Smooth muscle cell (in vitro differentiated cells): Measurements from ENCODE around the gene CYP4F22. TPM values are rescaled to one million over a fixed set of nuclear protein-coding genes. Genes with fewer than 3 reads are reported as not detected.

Experiments used
- DNase-seq: peaks from one replicate; lab custom pipeline; 2025; ENCODE audit not compliant: unreplicated experiment; lab: John Stamatoyannopoulos, UW
- H2AFZ ChIP-seq: fragments of 200-600 bp; sonication (generic); 2 replicates; pipeline ENCODE4 v1.6.0; 2016; ENCODE audit warnings: antibody characterized with exemption, low read depth, mild to moderate bottlenecking
- H3F3A ChIP-seq: fragments of 200-600 bp; sonication (generic); 2 replicates; pipeline ENCODE4 v1.6.0; 2017; ENCODE audit warnings: antibody characterized with exemption, low read depth
- H3K27ac ChIP-seq: fragments of 200-600 bp; sonication (generic); 2 replicates; pipeline ENCODE4 v1.5.1; 2016; ENCODE audit warnings: low read depth, mild to moderate bottlenecking
- H3K27me3 ChIP-seq: fragments of 200-600 bp; sonication (generic); 2 replicates; pipeline ENCODE4 v1.6.1; 2016; ENCODE audit warnings: low read depth, mild to moderate bottlenecking
- H3K36me3 ChIP-seq: fragments of 200-600 bp; sonication (generic); 2 replicates; pipeline ENCODE4 v1.5.1; 2016; ENCODE audit warnings: low read depth
- H3K4me1 ChIP-seq: fragments of 200-600 bp; sonication (generic); 2 replicates; pipeline ENCODE4 v1.5.1; 2016; ENCODE audit warnings: low read depth
- H3K4me2 ChIP-seq: fragments of 200-600 bp; sonication (generic); 2 replicates; pipeline ENCODE4 v1.6.0; 2016; ENCODE audit warnings: mild to moderate bottlenecking
- H3K4me3 ChIP-seq: fragments of 200-600 bp; sonication (generic); 2 replicates; pipeline ENCODE4 v1.5.1; 2016; ENCODE audit warnings: mild to moderate bottlenecking
- H3K79me2 ChIP-seq: fragments of 200-600 bp; sonication (generic); 2 replicates; pipeline ENCODE4 v1.6.0; 2016; ENCODE audit warnings: low read depth, mild to moderate bottlenecking
- H3K9ac ChIP-seq: fragments of 200-600 bp; sonication (generic); 2 replicates; pipeline ENCODE4 v1.6.0; 2016; ENCODE audit warnings: low read depth
- H3K9me3 ChIP-seq: fragments of 200-600 bp; sonication (generic); replicated peaks from 2 replicates; pipeline ENCODE4 v1.5.1; 2016; ENCODE audit warnings: low read depth
- H4K20me1 ChIP-seq: fragments of 200-600 bp; sonication (generic); 2 replicates; pipeline ENCODE4 v1.6.0; 2016; ENCODE audit warnings: low read depth
- CTCF ChIP-seq: fragments of 200-600 bp; sonication (generic); IDR thresholded peaks from 2 replicates; pipeline ENCODE4 v1.5.1; 2017; ENCODE audit warnings: borderline replicate concordance, mild to moderate bottlenecking, antibody characterized with exemption; ENCODE audit not compliant: insufficient read depth, poor library complexity, severe bottlenecking
- WGBS: methylation state at CpG from one replicate; pipeline ENCODE4 v1.1.7; 2016; ENCODE audit warnings: low lambda C conversion rate; 5-methylcytosine and 5-hydroxymethylcytosine counted together
- polyA plus RNA-seq: library from polyadenylated mRNA; unstranded; fragments of >200 nt; fragmentation: Nextera tagmentation; extraction: Ambion mirVana; gene quantifications from 2 replicates; pipeline ENCODE4 v1.2.1, GENCODE V29; 2016
- total RNA-seq: library from RNA; depleted of rRNA; stranded (reverse); fragments of >200 nt; gene quantifications from 2 replicates; pipeline ENCODE4 v1.2.3, GENCODE V29; 2014

The CYP4F22 gene
- total and polyA plus RNA-seq, 2 experiments from 2014 or later = not detected

GRCh38 chr19:15563931-15564330, 55.6 kb downstream of the CYP4F22 start:
- no peak overlapping the region for H3K4me3 ChIP-seq
- no peak for TF ChIP-seq CTCF

GRCh38 chr19:15564534-15565168, 56.3 kb downstream of the CYP4F22 start:
- H3K4me3 ChIP-seq = no peak overlapping the region
- H3F3A ChIP-seq = no peaks in the 10 kb centered on the region
- no peak for TF ChIP-seq CTCF
- no peaks in the 10 kb centered on the region for H3K79me2 ChIP-seq
- no peak overlapping the region for H2AFZ ChIP-seq
- H3K9ac ChIP-seq = no peak overlapping the region
- WGBS = 63% methylated on average over 7 of the region's 7 CpGs
- no peaks in the 10 kb centered on the region for H3K9me3 ChIP-seq
- H3K27me3 ChIP-seq = no peaks in the 10 kb centered on the region
- no peaks in the 10 kb centered on the region for H3K4me1 ChIP-seq
- H3K27ac ChIP-seq = no peak overlapping the region
- H3K4me2 ChIP-seq = no peak overlapping the region
- no peaks in the 10 kb centered on the region for H3K36me3 ChIP-seq
- no peak for DNase-seq
- H4K20me1 ChIP-seq = no peaks in the 10 kb centered on the region

More at GRCh38 chr19:15563931-15564330, 55.6 kb downstream of the CYP4F22 start:
- Histone ChIP-seq H4K20me1 (no peaks in the 10 kb centered on the region), H3K36me3 (no peaks in the 10 kb centered on the region), H2AFZ (no peak overlapping the region), H3K27me3 (no peaks in the 10 kb centered on the region), H3K27ac (no peak overlapping the region), H3F3A (no peaks in the 10 kb centered on the region), H3K9ac (no peak overlapping the region), H3K79me2 (no peaks in the 10 kb centered on the region), H3K4me1 (no peaks in the 10 kb centered on the region), H3K9me3 (no peaks in the 10 kb centered on the region), H3K4me2 (no peak overlapping the region)
- 73% methylated on average over 14 of the region's 14 CpGs for WGBS
- no peak for DNase-seq

GRCh38 chr19:15570420-15570819, 62.1 kb downstream of the CYP4F22 start:
- TF ChIP-seq CTCF = no peak
- no peak overlapping the region for H3K4me3 ChIP-seq

GRCh38 chr19:15575406-15575805, 67.1 kb downstream of the CYP4F22 start:
- DNase-seq = no peak
- H3K9ac ChIP-seq = no peak overlapping the region
- H3K27me3 ChIP-seq = no peaks in the 10 kb centered on the region
- H3K4me3 ChIP-seq = no peak overlapping the region
- no peak overlapping the region for H3K4me2 ChIP-seq
- no peak overlapping the region for H3K27ac ChIP-seq
- no peaks in the 10 kb centered on the region for H3K4me1 ChIP-seq
- no peaks in the 10 kb centered on the region for H3F3A ChIP-seq
- TF ChIP-seq CTCF = no peak
- H4K20me1 ChIP-seq = no peaks in the 10 kb centered on the region
- H3K36me3 ChIP-seq = no peaks in the 10 kb centered on the region
- peaks cover 6% of the 10 kb centered on the region for H3K9me3 ChIP-seq
- no peaks in the 10 kb centered on the region for H3K79me2 ChIP-seq
- no peak overlapping the region for H2AFZ ChIP-seq
- 52% methylated on average over 6 of the region's 6 CpGs for WGBS

More at GRCh38 chr19:15570420-15570819, 62.1 kb downstream of the CYP4F22 start:
- Histone ChIP-seq H3K9ac (no peak overlapping the region), H3F3A (no peaks in the 10 kb centered on the region), H2AFZ (no peak overlapping the region), H3K4me2 (no peak overlapping the region), H3K36me3 (no peaks in the 10 kb centered on the region), H3K4me1 (no peaks in the 10 kb centered on the region), H3K27ac (no peak overlapping the region), H3K27me3 (no peaks in the 10 kb centered on the region), H3K9me3 (peaks cover 6% of the 10 kb centered on the region), H3K79me2 (no peaks in the 10 kb centered on the region), H4K20me1 (no peaks in the 10 kb centered on the region)
- WGBS = 74% methylated on average over 3 of the region's 3 CpGs
- DNase-seq = no peak
